Measurements from ENCODE around the gene KCNK17. TPM values are rescaled to one million over a fixed set of nuclear protein-coding genes. Genes with fewer than 3 reads are reported as not detected.
"Not testable (repeated sequence)": the region's sequence is repeated elsewhere in the genome, so short reads cannot be mapped to it uniquely, and the experiment has no call there.

KCNK17 gene
- polyA plus RNA-seq, 1 donor = 3.2 TPM

- Histone ChIP-seq H3K27me3 (ENCODE audit: control insufficient read depth, insufficient read depth, low read length) (no peaks in the 10 kb centered on the region), H3K4me1 (ENCODE audit: control insufficient read depth, insufficient read depth, low read length) (peaks cover 13% of the 10 kb centered on the region), H3K27ac (ENCODE audit: low read length) (no peak overlapping the region), H3K36me3 (ENCODE audit: control insufficient read depth, insufficient read depth, low read length) (no peaks in the 10 kb centered on the region), H3K9me3 (ENCODE audit: control insufficient read depth, low read depth, low read length) (peaks cover 5% of the 10 kb centered on the region), H3K4me3 (ENCODE audit: low read length) (no peak overlapping the region)
- no peak for DNase-seq
- WGBS (ENCODE audit: insufficient coverage, low lambda C conversion rate) = no CpG with 5 or more reads among the region's 7 CpGs
These were observed 12.6 kb downstream of the KCNK17 start for GRCh38 chr6:39301606-39302005.

- DNase-seq = no peak
- Histone ChIP-seq H3K4me1 (ENCODE audit: control insufficient read depth, insufficient read depth, low read length) (peaks cover 13% of the 10 kb centered on the region), H3K27ac (ENCODE audit: low read length) (no peak overlapping the region), H3K4me3 (ENCODE audit: low read length) (no peak overlapping the region), H3K27me3 (ENCODE audit: control insufficient read depth, insufficient read depth, low read length) (no peaks in the 10 kb centered on the region), H3K36me3 (ENCODE audit: control insufficient read depth, insufficient read depth, low read length) (no peaks in the 10 kb centered on the region), H3K9me3 (ENCODE audit: control insufficient read depth, low read depth, low read length) (peaks cover 5% of the 10 kb centered on the region)
- 92% methylated on average over 2 of the region's 6 CpGs for WGBS (ENCODE audit: insufficient coverage, low lambda C conversion rate)
These were observed 13.5 kb downstream of the KCNK17 start for GRCh38 chr6:39300739-39301138.

GRCh38 chr6:39298061-39298460, 16.2 kb downstream of the KCNK17 start:
- peaks cover 2% of the 10 kb centered on the region for H3K27me3 ChIP-seq (ENCODE audit: control insufficient read depth, insufficient read depth, low read length)
- no peaks in the 10 kb centered on the region for H3K9me3 ChIP-seq (ENCODE audit: control insufficient read depth, low read depth, low read length)
- no peak overlapping the region for H3K27ac ChIP-seq (ENCODE audit: low read length)
- H3K4me3 ChIP-seq (ENCODE audit: low read length) = no peak overlapping the region
- no CpG with 5 or more reads among the region's 10 CpGs for WGBS (ENCODE audit: insufficient coverage, low lambda C conversion rate)
- H3K36me3 ChIP-seq (ENCODE audit: control insufficient read depth, insufficient read depth, low read length) = no peaks in the 10 kb centered on the region
- H3K4me1 ChIP-seq (ENCODE audit: control insufficient read depth, insufficient read depth, low read length) = peaks cover 13% of the 10 kb centered on the region
- peak; percentile 40 to 51 for DNase-seq

GRCh38 chr6:39296745-39297640, 17.2 kb downstream of the KCNK17 start:
- no peak for DNase-seq
- no peak overlapping the region for H3K27ac ChIP-seq (ENCODE audit: low read length)
- H3K9me3 ChIP-seq (ENCODE audit: control insufficient read depth, low read depth, low read length) = no peaks in the 10 kb centered on the region
- H3K36me3 ChIP-seq (ENCODE audit: control insufficient read depth, insufficient read depth, low read length) = no peaks in the 10 kb centered on the region
- 100% methylated on average over 1 of the region's 18 CpGs for WGBS (ENCODE audit: insufficient coverage, low lambda C conversion rate)
- peaks cover 11% of the 10 kb centered on the region for H3K4me1 ChIP-seq (ENCODE audit: control insufficient read depth, insufficient read depth, low read length)
- H3K4me3 ChIP-seq (ENCODE audit: low read length) = no peak overlapping the region
- H3K27me3 ChIP-seq (ENCODE audit: control insufficient read depth, insufficient read depth, low read length) = peaks cover 5% of the 10 kb centered on the region

- Histone ChIP-seq H3K27ac (ENCODE audit: low read length) (no peak overlapping the region), H3K36me3 (ENCODE audit: control insufficient read depth, insufficient read depth, low read length) (no peaks in the 10 kb centered on the region), H3K4me1 (ENCODE audit: control insufficient read depth, insufficient read depth, low read length) (peaks cover 11% of the 10 kb centered on the region), H3K4me3 (ENCODE audit: low read length) (no peak overlapping the region), H3K9me3 (ENCODE audit: control insufficient read depth, low read depth, low read length) (no peaks in the 10 kb centered on the region), H3K27me3 (ENCODE audit: control insufficient read depth, insufficient read depth, low read length) (peaks cover 9% of the 10 kb centered on the region)
- WGBS (ENCODE audit: insufficient coverage, low lambda C conversion rate) = no CpG with 5 or more reads among the region's 5 CpGs
- DNase-seq = no peak
These were observed 18.6 kb downstream of the KCNK17 start for GRCh38 chr6:39295611-39296011.

- H3K27ac ChIP-seq (ENCODE audit: low read length) = no peak overlapping the region
- WGBS (ENCODE audit: insufficient coverage, low lambda C conversion rate) = 88% methylated on average over 1 of the region's 1 CpG
- H3K4me1 ChIP-seq (ENCODE audit: control insufficient read depth, insufficient read depth, low read length) = peaks cover 11% of the 10 kb centered on the region
- no peaks in the 10 kb centered on the region for H3K9me3 ChIP-seq (ENCODE audit: control insufficient read depth, low read depth, low read length)
- DNase-seq = no peak
- peaks cover 12% of the 10 kb centered on the region for H3K27me3 ChIP-seq (ENCODE audit: control insufficient read depth, insufficient read depth, low read length)
- no peaks in the 10 kb centered on the region for H3K36me3 ChIP-seq (ENCODE audit: control insufficient read depth, insufficient read depth, low read length)
- no peak overlapping the region for H3K4me3 ChIP-seq (ENCODE audit: low read length)
These were observed 19.3 kb downstream of the KCNK17 start for GRCh38 chr6:39294899-39295298.

GRCh38 chr6:39294133-39294532, 20.1 kb downstream of the KCNK17 start:
- peak in 1 of 2 donors; percentile 16 for DNase-seq
- no peaks in the 10 kb centered on the region for H3K9me3 ChIP-seq (ENCODE audit: control insufficient read depth, low read depth, low read length)
- no CpG with 5 or more reads among the region's 5 CpGs for WGBS (ENCODE audit: insufficient coverage, low lambda C conversion rate)

GRCh38 chr6:39292637-39293036, 21.6 kb downstream of the KCNK17 start:
- no peak for DNase-seq
- Histone ChIP-seq H3K4me3 (ENCODE audit: low read length) (no peak overlapping the region), H3K27ac (ENCODE audit: low read length) (no peak overlapping the region), H3K9me3 (ENCODE audit: control insufficient read depth, low read depth, low read length) (no peaks in the 10 kb centered on the region), H3K36me3 (ENCODE audit: control insufficient read depth, insufficient read depth, low read length) (no peaks in the 10 kb centered on the region), H3K4me1 (ENCODE audit: control insufficient read depth, insufficient read depth, low read length) (peaks cover 2% of the 10 kb centered on the region), H3K27me3 (ENCODE audit: control insufficient read depth, insufficient read depth, low read length) (peaks cover 20% of the 10 kb centered on the region)
- WGBS (ENCODE audit: insufficient coverage, low lambda C conversion rate) = no CpG with 5 or more reads among the region's 6 CpGs

More at GRCh38 chr6:39294133-39294532, 20.1 kb downstream of the KCNK17 start:
- Histone ChIP-seq H3K4me1 (ENCODE audit: control insufficient read depth, insufficient read depth, low read length) (peaks cover 11% of the 10 kb centered on the region), H3K27me3 (ENCODE audit: control insufficient read depth, insufficient read depth, low read length) (peaks cover 12% of the 10 kb centered on the region), H3K4me3 (ENCODE audit: low read length) (no peak overlapping the region), H3K36me3 (ENCODE audit: control insufficient read depth, insufficient read depth, low read length) (no peaks in the 10 kb centered on the region), H3K27ac (ENCODE audit: low read length) (no peak overlapping the region)

- no CpG with 5 or more reads among the region's 2 CpGs for WGBS (ENCODE audit: insufficient coverage, low lambda C conversion rate)
- no peaks in the 10 kb centered on the region for H3K4me1 ChIP-seq (ENCODE audit: control insufficient read depth, insufficient read depth, low read length)
- H3K4me3 ChIP-seq (ENCODE audit: low read length) = no peak overlapping the region
- peak in 1 of 2 donors; percentile 42 for DNase-seq
- no peaks in the 10 kb centered on the region for H3K9me3 ChIP-seq (ENCODE audit: control insufficient read depth, low read depth, low read length)
- H3K36me3 ChIP-seq (ENCODE audit: control insufficient read depth, insufficient read depth, low read length) = no peaks in the 10 kb centered on the region
- H3K27me3 ChIP-seq (ENCODE audit: control insufficient read depth, insufficient read depth, low read length) = peaks cover 24% of the 10 kb centered on the region
- no peak overlapping the region for H3K27ac ChIP-seq (ENCODE audit: low read length)
These were observed 24.7 kb downstream of the KCNK17 start for GRCh38 chr6:39289490-39289889.

GRCh38 chr6:39287601-39288000, 26.6 kb downstream of the KCNK17 start:
- Histone ChIP-seq H3K9me3 (ENCODE audit: control insufficient read depth, low read depth, low read length) (no peaks in the 10 kb centered on the region), H3K27ac (ENCODE audit: low read length) (no peak overlapping the region), H3K36me3 (ENCODE audit: control insufficient read depth, insufficient read depth, low read length) (no peaks in the 10 kb centered on the region), H3K27me3 (ENCODE audit: control insufficient read depth, insufficient read depth, low read length) (peaks cover 29% of the 10 kb centered on the region), H3K4me1 (ENCODE audit: control insufficient read depth, insufficient read depth, low read length) (no peaks in the 10 kb centered on the region), H3K4me3 (ENCODE audit: low read length) (no peak overlapping the region)
- no CpG with 5 or more reads among the region's 3 CpGs for WGBS (ENCODE audit: insufficient coverage, low lambda C conversion rate)
- DNase-seq = no peak

- H3K4me3 ChIP-seq (ENCODE audit: low read length); H3K27ac ChIP-seq (ENCODE audit: low read length); DNase-seq; H3K9me3 ChIP-seq (ENCODE audit: control insufficient read depth, low read depth, low read length); H3K4me1 ChIP-seq (ENCODE audit: control insufficient read depth, insufficient read depth, low read length); H3K36me3 ChIP-seq (ENCODE audit: control insufficient read depth, insufficient read depth, low read length): not testable (repeated sequence)
- WGBS (ENCODE audit: insufficient coverage, low lambda C conversion rate) = no CpG with 5 or more reads among the region's 10 CpGs
- H3K27me3 ChIP-seq (ENCODE audit: control insufficient read depth, insufficient read depth, low read length) = peaks cover 30% of the 10 kb centered on the region
These were observed 27.6 kb downstream of the KCNK17 start for GRCh38 chr6:39286596-39286995.

All from large intestine (tissue), 3 donors.